DMS53 treated with DMSO at 0.1 percent for 48 hours (cell line): ENCODE data around the gene PEDS1.
"Not testable (repeated sequence)": the region's sequence is repeated elsewhere in the genome, so short reads cannot be mapped to it uniquely, and the experiment has no call there.

Experiments used
- DNase-seq: peaks from one replicate; lab custom pipeline; 2025; ENCODE audit not compliant: unreplicated experiment; lab: John Stamatoyannopoulos, UW

The PEDS1 gene

DNA sequence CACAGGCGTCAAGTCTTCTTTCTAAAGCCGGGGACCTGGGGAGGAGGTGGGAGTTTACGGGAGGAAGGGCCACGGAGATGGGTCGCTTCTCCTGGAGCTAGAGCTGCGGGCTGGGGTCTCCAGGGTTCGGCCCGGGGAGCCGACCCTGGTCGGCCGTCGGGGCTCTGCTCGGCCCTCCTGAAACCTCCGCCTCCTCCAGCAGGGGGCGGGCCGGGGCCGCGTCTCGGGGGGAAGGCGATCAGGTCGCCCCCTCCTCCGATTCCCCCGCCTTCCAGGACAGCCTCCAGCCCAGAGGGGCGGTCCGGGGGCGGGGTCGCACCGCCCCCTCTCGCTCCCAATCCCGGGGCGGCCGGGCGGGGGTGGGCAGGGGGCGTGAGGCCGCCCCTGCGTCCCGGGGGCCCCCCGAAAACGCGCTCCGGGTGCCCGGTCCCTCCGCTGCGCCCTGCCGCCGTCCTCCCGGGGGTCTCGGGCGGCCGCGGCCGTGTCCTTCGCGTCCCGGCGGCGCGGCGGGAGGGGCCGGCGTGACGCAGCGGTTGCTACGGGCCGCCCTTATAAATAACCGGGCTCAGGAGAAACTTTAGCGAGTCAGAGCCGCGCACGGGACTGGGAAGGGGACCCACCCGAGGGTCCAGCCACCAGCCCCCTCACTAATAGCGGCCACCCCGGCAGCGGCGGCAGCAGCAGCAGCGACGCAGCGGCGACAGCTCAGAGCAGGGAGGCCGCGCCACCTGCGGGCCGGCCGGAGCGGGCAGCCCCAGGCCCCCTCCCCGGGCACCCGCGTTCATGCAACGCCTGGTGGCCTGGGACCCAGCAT is 36.9 kb upstream of the PEDS1 start, which contains the start of gene CEBPB:
CEBPB (plus strand) TSS at position 580 of the 814 bp plus-strand sequence; CDS start at position 784, 204 bp downstream.
- peak; percentile 66 for DNase-seq

DNA sequence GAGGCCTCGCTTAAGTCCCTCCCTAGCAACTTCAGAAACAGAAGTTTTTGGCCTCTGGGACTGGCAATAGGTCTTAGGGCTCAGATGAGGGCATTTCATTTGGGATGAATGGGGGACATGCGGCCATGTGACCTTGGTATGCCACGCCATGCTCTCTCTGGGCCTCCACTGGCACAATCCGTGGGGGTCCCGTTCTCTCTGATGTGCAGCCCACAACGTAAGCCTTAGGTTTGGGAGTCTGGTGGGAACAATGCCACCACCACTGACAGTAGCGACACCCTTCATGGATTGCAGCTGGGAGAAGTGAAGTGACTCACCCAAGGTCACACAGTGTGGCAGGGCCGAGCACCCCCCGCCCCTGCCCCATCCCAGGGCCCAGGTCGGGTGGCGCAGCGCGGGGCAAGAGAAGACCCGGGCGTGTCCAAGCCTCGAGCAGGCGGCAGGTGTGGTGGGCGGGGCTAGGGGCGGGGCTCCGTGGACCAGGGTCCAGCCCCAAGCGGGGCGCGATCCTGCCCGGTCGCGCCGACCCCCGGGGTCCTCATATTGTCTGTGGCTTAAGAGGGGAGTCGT is 36.2 kb upstream of the PEDS1 start:
- peak; percentile 27 for DNase-seq

DNA sequence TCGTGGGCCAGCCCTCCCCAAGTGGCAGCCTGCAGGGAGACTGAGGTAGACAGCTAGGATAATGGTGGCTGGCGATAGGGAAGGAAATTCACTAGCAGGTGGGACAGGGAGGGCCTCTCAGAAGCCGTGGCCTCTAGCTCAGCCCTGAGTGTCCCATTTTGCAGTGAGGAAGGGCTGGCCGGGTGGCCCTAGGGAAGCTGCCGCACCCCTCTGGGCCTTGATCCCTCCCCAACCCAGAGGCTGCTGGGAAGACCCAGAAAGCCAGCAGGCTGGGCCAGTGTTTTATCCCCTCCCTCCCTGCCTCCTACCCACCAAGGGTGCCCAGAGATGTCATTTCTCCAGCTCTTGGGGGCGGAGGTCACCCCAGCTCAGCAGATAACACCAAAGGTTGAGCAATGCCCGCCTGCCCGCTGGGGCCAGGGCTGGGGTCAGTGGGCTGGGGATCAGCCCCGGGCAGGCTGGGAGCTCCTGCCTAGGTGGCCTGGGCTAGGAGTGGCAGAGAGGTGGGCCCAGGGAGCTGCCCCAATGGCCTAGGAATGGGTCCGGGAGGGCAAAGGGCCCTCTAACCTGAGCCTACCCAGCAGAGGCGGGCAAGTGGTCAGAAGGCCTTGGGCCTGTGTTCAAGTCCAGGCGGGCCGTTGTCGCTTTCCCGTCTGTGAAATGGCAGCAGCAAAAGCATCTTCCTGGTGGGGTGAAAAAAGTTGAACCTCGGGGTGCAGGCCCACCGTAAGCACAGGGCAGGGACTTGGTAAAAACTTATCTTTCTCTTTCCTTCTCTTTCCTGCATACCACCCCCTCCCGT is 35.6 kb upstream of the PEDS1 start:
- no peak for DNase-seq

DNA sequence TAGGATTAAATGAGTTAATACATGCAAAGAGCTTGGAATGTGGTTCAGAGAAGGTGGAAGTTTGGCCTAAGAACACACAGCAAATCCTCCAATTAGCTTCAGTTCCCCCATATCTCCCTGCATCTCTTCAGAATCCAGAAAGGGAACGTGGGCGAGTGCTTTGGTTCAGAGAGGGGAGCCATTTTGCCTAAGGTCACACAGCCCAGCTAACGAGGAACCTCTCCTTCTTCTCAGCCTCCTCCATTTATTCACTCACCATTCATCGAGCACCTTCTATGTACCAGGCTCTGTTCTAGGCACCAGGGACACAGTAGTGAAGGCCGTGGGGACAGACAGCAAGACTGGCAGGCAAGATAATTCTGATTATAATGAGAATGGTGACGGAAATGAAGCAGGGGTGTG is 34.8 kb upstream of the PEDS1 start:
- DNase-seq: no peak

DNA sequence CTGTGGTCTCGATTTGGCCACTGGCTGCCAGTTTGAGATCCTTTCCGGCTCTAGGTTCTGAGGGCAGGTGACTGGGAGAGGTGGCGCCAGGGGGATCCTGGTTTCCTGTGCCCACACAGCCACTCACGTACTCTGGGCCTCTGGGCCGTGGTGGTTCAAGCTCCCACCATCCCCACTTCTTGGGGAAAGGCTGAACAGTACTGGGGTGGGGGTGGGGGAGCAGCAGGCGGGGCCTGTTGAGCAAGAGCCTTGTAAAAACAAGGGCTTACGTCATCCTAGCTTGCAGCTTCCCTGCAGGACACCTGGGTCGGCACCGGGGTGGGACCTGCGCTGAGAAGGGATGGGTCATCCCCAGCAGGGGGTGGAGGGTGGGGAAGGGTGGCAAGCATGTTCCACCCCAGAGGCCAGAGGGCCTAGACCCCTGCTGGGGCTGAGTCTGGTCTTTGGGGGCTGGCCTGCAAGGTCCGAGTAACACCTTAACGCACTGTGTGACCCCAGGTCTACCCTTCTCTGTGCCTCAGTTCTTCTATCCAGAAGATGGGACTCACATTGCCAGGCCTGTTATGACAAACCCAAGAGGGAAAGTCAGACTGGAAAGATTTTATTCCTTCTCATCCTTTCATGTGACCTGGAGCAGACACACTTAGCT is 34.0 kb upstream of the PEDS1 start:
- no peak for DNase-seq

DNA sequence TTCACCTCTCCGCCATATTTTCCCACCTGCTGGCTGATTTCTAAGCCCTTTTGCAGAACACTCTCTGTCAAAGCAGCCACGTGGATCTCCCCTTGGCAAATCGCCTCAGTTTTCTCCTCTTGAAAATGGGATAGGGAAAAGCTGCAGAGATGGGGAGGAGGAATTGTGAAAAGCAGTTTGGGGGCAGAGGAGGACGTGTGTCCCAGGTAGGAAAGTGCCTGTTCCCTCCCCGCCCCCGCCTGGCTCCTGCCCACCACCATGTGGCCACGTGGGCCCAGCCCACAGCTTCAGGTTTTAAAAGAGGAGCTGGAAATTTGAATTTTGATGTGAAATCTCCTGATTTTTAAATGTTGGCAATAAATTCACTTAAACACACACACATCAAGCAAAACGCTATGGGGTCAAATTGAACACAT is 33.5 kb upstream of the PEDS1 start:
- DNase-seq: no peak

DNA sequence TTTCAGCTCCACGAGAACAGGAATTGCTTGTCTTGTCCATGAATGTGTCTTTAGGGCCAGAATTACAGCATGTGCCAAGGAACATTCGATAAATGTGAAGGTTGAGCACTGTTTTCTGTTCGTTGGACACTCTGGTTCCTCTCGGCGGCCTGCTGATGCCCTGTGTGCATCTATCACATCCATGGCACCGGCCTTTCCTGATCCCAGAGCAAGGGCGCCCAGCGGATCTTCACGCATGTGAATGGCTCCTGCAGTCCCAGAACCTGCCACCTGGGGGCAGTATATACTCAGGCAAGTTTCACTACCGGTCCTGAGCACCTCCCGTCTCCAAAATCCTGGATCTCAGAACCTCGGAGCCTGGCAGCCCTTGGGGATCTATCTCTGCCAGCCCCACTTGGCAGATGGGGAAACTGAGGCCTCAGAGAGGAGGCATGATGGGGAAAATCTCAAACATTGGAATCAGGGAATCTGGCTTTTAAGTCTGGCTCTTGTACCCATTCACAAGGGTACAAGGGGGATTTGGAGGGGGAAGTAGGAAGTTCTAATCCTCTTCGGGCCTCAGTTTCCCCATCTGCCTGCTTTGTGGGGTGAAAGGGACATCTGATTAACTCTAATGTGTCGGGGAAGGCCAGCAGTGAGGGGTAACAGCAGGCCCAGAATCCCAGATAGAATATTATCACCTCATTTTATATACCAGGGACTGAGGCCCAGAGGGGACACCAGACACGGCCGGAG is 32.8 kb upstream of the PEDS1 start:
- DNase-seq: peak; percentile 83

DNA sequence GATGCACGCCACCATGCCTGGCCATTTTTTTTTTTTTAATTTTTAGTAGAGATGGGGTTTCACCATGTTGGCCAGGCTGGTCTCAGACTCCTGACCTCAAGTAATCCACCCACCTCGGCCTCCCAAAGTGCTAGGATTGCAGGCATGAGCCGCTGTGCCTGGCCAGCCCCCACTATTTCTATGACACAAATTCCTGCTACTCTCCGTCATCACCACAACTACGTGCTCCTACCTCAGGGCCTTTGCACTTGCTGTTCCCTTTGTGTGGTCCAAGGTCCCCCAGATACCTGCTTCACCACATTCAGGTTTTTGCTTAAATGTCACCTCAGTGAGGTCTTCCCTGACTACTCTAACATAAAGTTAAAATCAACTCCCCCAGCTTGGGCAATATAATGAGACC is 31.9 kb upstream of the PEDS1 start:
- no peak for DNase-seq

DNA sequence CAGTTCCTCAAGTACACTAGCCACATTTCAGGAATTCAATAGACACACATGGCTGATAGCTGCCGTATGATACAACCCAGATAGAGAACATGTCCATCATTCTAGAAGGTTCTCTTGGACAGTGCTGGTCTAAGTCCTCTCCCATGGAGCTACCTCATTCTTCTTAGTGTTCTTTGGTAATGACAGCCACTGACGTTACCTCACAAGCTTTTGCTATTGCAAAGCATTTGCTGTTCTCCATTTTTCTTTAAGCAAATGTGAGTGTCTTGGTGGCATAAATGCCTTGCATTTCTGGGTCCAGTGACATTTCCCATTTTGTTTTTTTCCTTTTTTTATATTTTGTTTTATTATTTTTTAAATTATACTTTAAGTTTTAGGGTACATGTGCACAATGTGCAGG is 28.8 kb upstream of the PEDS1 start:
- no peak for DNase-seq

DNA sequence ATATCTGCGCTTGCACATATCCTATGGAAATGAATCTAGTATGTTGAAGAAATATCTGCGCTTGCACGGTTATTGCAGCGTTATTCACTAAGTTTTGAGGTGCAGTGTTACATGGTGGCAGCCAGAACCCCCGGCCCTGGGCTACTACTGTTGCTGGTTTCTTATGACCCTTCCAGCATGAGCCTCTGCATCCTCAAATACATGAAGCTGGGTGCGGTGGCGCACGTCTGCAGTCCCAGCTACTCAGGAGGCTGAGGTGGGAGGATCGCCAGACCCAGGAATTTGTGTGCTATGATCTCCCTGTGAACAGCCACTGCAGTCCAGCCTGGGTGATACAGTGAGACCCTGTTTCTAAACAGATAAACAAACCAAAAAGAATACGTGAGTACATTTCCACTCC is 27.8 kb upstream of the PEDS1 start:
- no peak for DNase-seq

DNA sequence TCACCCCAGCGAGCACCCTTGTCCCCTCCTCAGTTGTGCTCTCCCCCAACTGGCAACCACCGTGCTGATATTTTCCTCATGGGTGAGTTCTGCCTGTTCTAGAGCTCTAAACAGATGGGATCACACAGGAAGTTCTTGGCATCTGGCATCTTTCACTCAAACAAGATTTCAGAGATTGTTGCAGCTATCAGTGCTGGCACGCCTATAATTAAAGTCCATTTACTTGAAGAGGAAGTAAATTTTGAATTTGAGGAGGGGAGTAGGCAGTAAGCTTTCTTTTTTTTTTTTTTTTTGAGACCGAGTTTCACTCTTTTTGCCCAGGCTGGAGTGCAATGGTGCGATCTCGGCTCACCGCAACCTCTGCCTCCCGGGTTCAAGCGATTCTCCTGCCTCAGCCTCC is 25.1 kb upstream of the PEDS1 start:
- DNase-seq: not testable (repeated sequence)

DNA sequence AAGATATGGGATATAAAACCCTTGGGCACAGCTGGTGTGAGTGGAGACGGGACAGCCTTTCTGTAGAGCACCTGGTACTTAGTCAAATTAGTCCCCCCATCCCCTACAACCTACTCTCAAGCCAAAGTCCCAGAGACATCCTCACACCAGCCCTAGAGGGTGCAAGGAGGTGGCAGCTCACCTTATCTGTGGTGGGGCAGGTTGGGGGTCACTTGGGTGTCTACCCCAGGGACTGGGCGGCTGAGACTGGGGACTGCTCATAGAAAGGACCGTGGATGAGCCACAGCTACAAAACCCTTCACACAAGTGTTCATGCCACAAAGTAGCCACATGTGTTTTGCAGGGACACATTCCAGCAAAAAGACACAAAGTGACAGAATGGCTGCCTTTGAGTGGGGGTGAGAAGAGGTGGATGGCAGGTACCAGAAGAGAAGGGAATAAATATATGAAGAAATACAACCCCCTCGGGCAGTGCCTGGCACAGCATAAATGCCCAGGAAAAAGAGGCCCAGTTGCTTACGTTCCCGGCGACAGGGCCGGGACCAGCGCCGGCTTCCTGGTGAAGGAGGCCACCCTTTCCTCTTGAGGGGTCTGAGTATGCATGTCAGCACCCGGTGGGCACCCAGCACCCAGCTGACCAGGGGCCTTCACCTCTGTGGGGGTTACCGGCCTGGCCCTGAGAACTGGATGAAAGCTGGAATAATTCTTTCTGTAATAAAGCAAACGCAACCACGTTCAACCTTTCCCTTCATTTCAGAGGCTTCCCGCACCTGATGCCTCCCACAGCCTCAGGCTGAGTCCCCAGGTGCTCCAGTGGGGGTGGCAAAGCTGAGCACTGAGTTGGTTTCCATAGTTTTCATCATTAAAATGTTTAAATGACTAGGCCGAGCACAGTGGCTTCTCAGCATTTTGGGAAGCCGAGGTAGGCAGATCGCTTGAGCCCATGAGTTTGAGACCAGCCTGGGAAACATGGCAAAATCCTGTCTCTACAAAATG is 22.7 kb upstream of the PEDS1 start:
- DNase-seq: no peak

DNA sequence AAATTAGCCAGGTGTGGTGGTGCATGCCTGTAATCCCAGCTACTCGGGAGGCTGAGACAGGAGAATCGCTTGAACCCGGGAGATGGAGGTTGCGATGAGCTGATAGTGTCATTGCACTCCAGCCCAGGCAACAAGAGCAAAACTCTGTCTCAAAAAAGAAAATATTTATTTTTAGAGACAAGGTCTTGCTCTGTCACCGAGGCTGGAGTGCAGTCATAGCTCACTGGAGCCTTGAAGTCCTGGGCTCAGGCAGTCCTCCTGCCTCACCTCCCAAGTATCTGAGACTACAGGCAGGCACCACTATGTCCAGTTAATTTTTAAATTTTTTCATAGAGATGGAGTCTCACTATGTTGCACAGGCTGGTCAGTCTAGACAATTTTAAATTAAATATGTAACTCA is 20.9 kb upstream of the PEDS1 start:
- no peak for DNase-seq

DNA sequence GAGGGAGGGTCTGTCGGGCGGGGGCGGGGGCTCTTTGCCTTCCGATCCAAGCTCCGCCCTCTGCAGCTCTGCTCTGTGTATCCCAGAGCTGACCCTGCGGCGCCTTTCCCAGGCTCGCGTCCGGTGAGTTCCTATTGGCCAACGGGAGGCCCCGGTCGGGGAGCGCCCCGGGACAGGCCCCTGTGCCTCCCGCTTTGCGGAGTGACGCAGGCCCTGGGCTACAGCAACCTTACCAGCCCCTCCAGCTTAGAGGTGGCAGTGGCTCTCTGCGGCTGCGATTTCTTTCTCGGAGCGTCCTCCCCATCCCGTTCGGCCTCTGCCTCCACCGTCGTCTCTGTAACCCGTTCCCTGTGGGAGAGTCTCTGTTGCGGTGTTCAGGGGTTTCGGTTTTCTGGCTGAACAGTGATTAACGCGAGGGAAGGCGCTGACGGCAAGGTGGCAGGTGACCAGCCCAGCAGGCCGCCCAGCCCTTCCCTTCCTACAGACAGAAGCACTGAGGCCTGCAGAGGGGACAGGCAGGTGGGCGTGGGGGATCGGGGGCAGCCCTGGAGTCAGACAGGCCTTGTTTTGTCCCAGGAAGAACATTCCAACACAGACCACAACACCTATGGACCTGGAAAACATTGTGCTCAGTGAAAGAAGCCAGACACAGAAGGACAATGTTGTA is 19.0 kb upstream of the PEDS1 start:
- DNase-seq: peak; percentile 74

DNA sequence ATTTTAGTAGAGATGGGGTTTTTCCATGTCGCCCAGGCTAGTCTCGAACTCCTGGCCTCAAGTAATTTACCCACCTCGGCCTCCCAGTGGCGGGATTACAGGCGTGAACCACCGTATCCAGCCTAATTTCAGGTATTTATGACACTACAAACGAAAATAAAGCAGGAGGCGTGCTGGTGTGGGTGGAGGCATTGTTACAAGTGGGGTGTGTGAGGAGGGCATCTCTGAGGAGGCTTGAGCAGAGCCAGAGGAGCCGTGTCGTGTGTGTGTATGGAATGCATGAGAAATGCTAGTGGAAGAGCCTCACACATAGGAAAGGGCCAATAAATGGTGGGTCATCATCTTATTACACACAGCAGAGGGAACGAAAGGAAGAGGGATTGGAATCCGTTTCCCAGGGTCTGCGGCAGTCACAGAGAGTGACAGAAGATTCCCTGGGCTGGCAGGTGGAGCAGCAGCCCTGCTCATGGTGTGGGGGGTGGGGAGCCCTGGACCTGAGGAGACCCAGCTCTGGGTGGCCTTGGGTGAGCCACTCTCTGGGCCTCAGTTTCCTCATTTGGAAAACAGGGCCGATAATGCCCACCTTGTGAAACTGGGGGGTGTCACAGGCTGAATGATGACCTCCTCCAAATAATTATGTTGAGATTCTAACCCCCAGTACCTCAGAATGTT is 17.2 kb upstream of the PEDS1 start:
- DNase-seq: no peak

DNA sequence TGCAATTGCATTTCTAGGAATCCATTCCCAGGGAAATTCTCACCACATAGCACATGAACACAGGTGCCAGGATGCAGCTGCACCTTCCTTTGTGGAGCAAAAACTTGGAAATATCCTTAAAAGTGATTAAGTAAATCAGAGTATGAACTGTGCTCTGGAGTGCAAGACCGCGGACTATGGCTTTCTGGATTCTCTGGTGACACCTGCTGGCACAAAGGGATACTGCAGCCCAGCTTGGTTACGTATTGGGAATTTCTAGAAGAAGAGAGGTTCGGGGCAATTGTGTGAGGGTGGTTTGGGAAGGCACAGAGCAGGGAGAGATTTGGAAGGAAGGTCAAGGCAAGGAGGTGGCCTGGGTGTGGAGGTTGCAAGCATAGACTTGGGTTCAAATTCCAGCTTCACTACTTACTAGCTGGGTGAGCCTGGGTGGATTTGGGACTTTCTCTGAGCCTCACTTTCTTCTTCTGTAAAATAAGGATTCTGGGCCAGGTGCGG is 15.9 kb upstream of the PEDS1 start:
- peak; percentile 71 for DNase-seq

DNA sequence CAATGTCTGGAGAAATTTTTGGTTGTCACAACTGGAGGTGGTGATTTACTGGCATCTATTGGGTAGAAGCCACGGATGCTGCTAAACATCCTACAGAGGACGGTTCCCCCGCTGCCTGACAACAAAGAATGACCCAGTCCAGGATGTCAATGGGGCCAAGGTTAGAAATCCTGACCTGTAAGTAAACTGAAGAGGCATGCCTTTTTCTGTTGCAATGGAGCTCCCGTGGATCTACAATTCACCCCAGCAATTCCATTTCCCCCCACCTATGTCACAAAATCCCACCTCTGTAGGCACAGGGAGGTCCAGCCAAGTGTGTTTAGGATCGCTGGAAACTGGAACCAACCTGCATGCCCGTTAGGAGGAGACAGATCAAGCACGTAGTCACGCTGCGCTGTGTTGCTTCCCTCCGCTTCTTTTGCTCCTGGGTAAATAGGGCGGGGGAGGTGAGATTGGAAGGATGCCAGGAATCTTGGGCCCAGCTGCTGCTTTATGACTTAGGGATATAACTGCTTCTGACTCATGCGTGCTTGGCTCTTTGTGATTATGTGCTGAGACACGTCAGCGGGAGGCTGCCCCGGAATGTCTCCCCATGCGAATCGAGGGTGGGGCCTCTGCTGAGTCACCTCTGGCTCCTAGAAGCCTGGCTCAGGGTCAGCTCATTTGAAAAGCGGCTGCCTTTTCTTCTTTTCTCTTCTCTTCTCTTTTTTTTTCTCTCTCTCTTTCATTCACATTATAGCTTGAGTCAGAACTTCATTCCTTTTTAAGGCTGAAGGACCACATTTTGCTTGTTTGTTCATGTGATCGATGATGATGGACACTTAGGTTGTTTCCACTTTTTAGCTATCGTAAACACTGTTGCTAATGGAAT is 12.4 kb upstream of the PEDS1 start:
- DNase-seq: peak; percentile 97
